K562 (cell line): ENCODE results near the gene CYP11A1. TPM values are rescaled to one million over a fixed set of nuclear protein-coding genes. Genes with fewer than 3 reads are reported as not detected.

Experiments
- ATAC-seq: fragments of 200-7000 bp; cut with Tn5 transposase; 3 replicates; pipeline ENCODE4 v1.9.1; 2020; ENCODE audit warnings: moderate library complexity
- BruUV-seq: library from RNA; stranded (reverse); fragments of 400-500 nt; replicated peaks from 2 replicates; lab custom pipeline; 2021; lab: Mats Ljungman, UMichigan
- CTCF ChIA-PET: fragments of 300-600 bp; formaldehyde crosslinking; extraction: SDS; loops from one replicate; lab custom pipeline; 2021; ENCODE audit warnings: low intra/inter-chr PET ratio; lab: Yijun Ruan, JAX
- POLR2A ChIA-PET: fragments of 300-600, 350-650 bp; sonication (Branson Sonifier 250); formaldehyde crosslinking; extraction: SDS; loops from one replicate; lab custom pipeline; 2021; ENCODE audit warnings: antibody characterized with exemption, inconsistent platforms; lab: Yijun Ruan, JAX
- DNase-seq, 4 experiments: peaks; one replicate each; pipeline versions ENCODE4 v3.0.0 to v3.0.0-alpha.2; 2011 to 2018; ENCODE audit warnings: low spot score in 3 of 4, mixed read lengths in 3 of 4; ENCODE audit errors: extremely low read depth in 1 of 4
- FAIRE-seq: peaks from 2 replicates; lab custom pipeline; 2011; peaks lifted over from hg19 to GRCh38; lab: Jason Lieb, UNC
- H2AFZ ChIP-seq: 2 replicates; pipeline ENCODE4 v1.6.0; 2011; ENCODE audit warnings: low read depth, low read length, control low read depth, inconsistent platforms
- H3K27ac ChIP-seq: fragments of 200-600 bp; 3 replicates; pipeline ENCODE4 v1.8.0; 2011; ENCODE audit warnings: low read depth, mild to moderate bottlenecking, control low read depth, inconsistent platforms, low read length, moderate library complexity, mixed read lengths; ENCODE audit errors: extremely low read depth
- H3K27me3 ChIP-seq, 2 experiments: fragments of 300-600 bp in 1 of 2; 2 replicates in 1 of 2; 3 replicates in 1 of 2; pipeline versions ENCODE4 v1.6.0 to v1.8.0; 2011; ENCODE audit warnings: inconsistent platforms in 2 of 2, low read length in 2 of 2, mild to moderate bottlenecking in 1 of 2, mixed read lengths in 1 of 2, moderate library complexity in 1 of 2; ENCODE audit not compliant: control insufficient read depth in 2 of 2, insufficient read depth in 2 of 2
- H3K36me3 ChIP-seq: fragments of 300-600 bp; 3 replicates; pipeline ENCODE4 v1.8.0; 2011; ENCODE audit warnings: mild to moderate bottlenecking, low read length, inconsistent platforms; ENCODE audit not compliant: control insufficient read depth, insufficient read depth
- H3K4me1 ChIP-seq, 2 experiments: fragments of 200-600 bp in 1 of 2; replicated peaks in 1 of 2; 2 replicates in 1 of 2; 3 replicates in 1 of 2; pipeline versions ENCODE4 v1.5.1 to v1.8.0; 2011; ENCODE audit warnings: inconsistent platforms in 2 of 2, low read length in 2 of 2, mild to moderate bottlenecking in 1 of 2, mixed read lengths in 1 of 2, moderate library complexity in 1 of 2; ENCODE audit not compliant: control insufficient read depth in 2 of 2, insufficient read depth in 2 of 2
- H3K4me2 ChIP-seq: 2 replicates; pipeline ENCODE4 v1.6.1; 2011; ENCODE audit warnings: low read length, control low read depth, inconsistent platforms, mixed read lengths; ENCODE audit not compliant: insufficient read depth
- H3K4me3 ChIP-seq: fragments of 200-600 bp; sonication (generic), shearing (Covaris generic); 2 replicates; pipeline ENCODE4 v1.5.1; 2016; ENCODE audit warnings: control low read depth, inconsistent platforms
- H3K79me2 ChIP-seq: fragments of 200-600 bp; 3 replicates; pipeline ENCODE4 v1.8.0; 2011; ENCODE audit warnings: low read length, inconsistent platforms; ENCODE audit not compliant: control insufficient read depth, insufficient read depth
- H3K9ac ChIP-seq, 2 experiments: 2 replicates each; pipeline versions ENCODE4 v1.6.0 to v1.6.1; 2011; ENCODE audit warnings: low read depth in 2 of 2, low read length in 2 of 2, control low read depth in 1 of 2, inconsistent platforms in 1 of 2, mild to moderate bottlenecking in 1 of 2, mixed read lengths in 1 of 2; ENCODE audit not compliant: insufficient read depth in 1 of 2
- H3K9me1 ChIP-seq: one replicate; pipeline ENCODE4 v1.6.0; 2011; ENCODE audit warnings: inconsistent platforms, mild to moderate bottlenecking, low read length, moderate library complexity; ENCODE audit not compliant: control insufficient read depth, insufficient read depth
- H3K9me3 ChIP-seq: replicated peaks from 2 replicates; pipeline ENCODE4 v1.5.1; 2011; ENCODE audit warnings: low read depth, low read length, inconsistent platforms; ENCODE audit not compliant: control insufficient read depth, insufficient read depth
- H4K20me1 ChIP-seq: replicated peaks from 2 replicates; pipeline ENCODE4 v1.6.1; 2011; ENCODE audit warnings: low read length, inconsistent platforms, mixed read lengths; ENCODE audit not compliant: control insufficient read depth, insufficient read depth
- FUS ChIP-seq: fragments of 200-400 bp; formaldehyde crosslinking; optimal IDR thresholded peaks from 2 replicates; pipeline ENCODE3; 2017; ENCODE audit warnings: low read depth, low read length
- L3MBTL2 ChIP-seq: fragments of 450-650 bp; IDR thresholded peaks from 2 replicates; pipeline ENCODE4 v1.6.1; 2016; ENCODE audit warnings: mild to moderate bottlenecking, moderate library complexity
- ZFP36 ChIP-seq: fragments of 150-350 bp; IDR thresholded peaks from 2 replicates; pipeline ENCODE4 v1.6.1; 2018; ENCODE audit warnings: low read length, low read depth; ENCODE audit not compliant: partially characterized antibody
- ZNF57 ChIP-seq: fragments of 450-650 bp; formaldehyde crosslinking; IDR thresholded peaks from 2 replicates; pipeline ENCODE4 v1.4.0; 2020; ENCODE audit warnings: mild to moderate bottlenecking, moderate library complexity
- WGBS: fragments of 100-300 bp; shearing (Covaris generic); methylation state at CpG from one replicate; pipeline ENCODE4 v1.1.6; 2016; ENCODE audit warnings: low coverage, mixed read lengths; ENCODE audit not compliant: insufficient coverage; ENCODE audit errors: missing lambda C conversion rate; 5-methylcytosine and 5-hydroxymethylcytosine counted together
- in situ Hi-C: fragments of 300-500 bp; cut with MboI; formaldehyde crosslinking; loops from 4 replicates; pipeline ENCODE4 v1.15.0; 2018; ENCODE audit warnings: inconsistent platforms, mixed read lengths
- intact Hi-C: fragments of 100-400 bp; cut with micrococcal nuclease; formaldehyde crosslinking; loops from 2 replicates; pipeline ENCODE4 v1.14.2; 2022
- polyA plus RNA-seq, 8 experiments: library from polyadenylated mRNA; depleted of rRNA in 4 of 8; stranded (reverse) in 5 of 8; unstranded in 3 of 8; fragments of >200 nt; fragmentation: Nextera tagmentation in 2 of 8; fragmentation: Illumina TruSeq in 1 of 8; extraction: Ambion mirVana in 2 of 8; extraction: Trizol in 1 of 8; gene quantifications; 2 replicates each; pipeline versions ENCODE4 v1.2.1 to v1.2.3, GENCODE V29; 2011 to 2014; ENCODE audit warnings: inconsistent platforms in 1 of 8, missing spikeins in 1 of 8
- total RNA-seq, 7 experiments: library from RNA; depleted of rRNA in 6 of 7; stranded (reverse); fragments of >200 nt in 6 of 7; fragmentation: Illumina TruSeq in 2 of 7; extraction: Trizol in 2 of 7; gene quantifications; 2 replicates each; pipeline versions ENCODE4 v1.2.1 to v1.2.3, GENCODE V29; 2011 to 2021; ENCODE audit warnings: low replicate concordance in 1 of 7

The CYP11A1 gene
- total and polyA plus RNA-seq, 9 of the 15 experiments (the other 6 are each of a cell fraction or from before 2014, with no cell fraction given), result 0.06 to 0.24 (median 0.10) TPM; not detected in 4

- Histone ChIP-seq H3K9me3 (no peaks in the 10 kb centered on the region), H3K9me1 (no peaks in the 10 kb centered on the region), H3K9ac (peak overlapping the region in 1 of 2 experiments; percentile 50; a peak in 1 of 4 replicates), H3K4me2 (no peak overlapping the region), H3K27ac (no peak overlapping the region), H3K79me2 (no peaks in the 10 kb centered on the region), H3K4me1 (peaks cover 14 to 27% of the 10 kb centered on the region in 2 experiments; a peak in 4 of 5 replicates), H4K20me1 (0 out of 2 replicates have a peak, but pooled peaks cover 3% of the 10 kb centered on the region), H3K4me3 (no peak overlapping the region), H2AFZ (no peak overlapping the region), H3K36me3 (no peaks in the 10 kb centered on the region), H3K27me3 (no peaks in the 10 kb centered on the region)
- ChIA-PET CTCF (interaction anchor here (0.5 to 0.6 kb wide), 2 partner anchors 107 to 637 kb away, joined by 3 to 5 read pairs; no protein-coding TSS in a partner anchor), POLR2A (interaction anchor here (0.8 to 1.0 kb wide), 3 partner anchors 51 to 246 kb away, joined by 3 read pairs; no protein-coding TSS in a partner anchor)
- ATAC-seq (no peak), DNase-seq (no peak), FAIRE-seq (no peak)
- intact Hi-C loops (loop anchor here (10.0 kb wide), 1 partner anchor 577 kb away; the partner anchor contains the start of gene RPP25), in situ Hi-C loops (loop anchor here (5.0 kb wide), 1 partner anchor 389 kb away; no protein-coding TSS in a partner anchor)
- 22% methylated on average over 13 of the region's 15 CpGs for WGBS
- TF ChIP-seq ZNF57 (CRISPR knock-in tag) (no peak), ZFP36 (peak; percentile 56), L3MBTL2 (no peak), FUS (no peak)
- no TSS peak for BruUV-seq
These were observed 10.7 kb upstream of the CYP11A1 start for GRCh38 chr15:74377831-74378766.
